Activated T-helper 17 cell treated with anti-CD3 and anti-CD28 coated beads, Interleukin-2, amount 50 U/mL, for 72 hours (primary cell): ENCODE measurements around the gene CLEC4G. TPM values are rescaled to one million over a fixed set of nuclear protein-coding genes. Genes with fewer than 3 reads are reported as not detected.
"Not testable (repeated sequence)": the region's sequence is repeated elsewhere in the genome, so short reads cannot be mapped to it uniquely, and the experiment has no call there.

Experiments used
- ATAC-seq: fragments of 150-1000 bp; cut with Tn5 transposase; replicated peaks from 2 replicates; pipeline ENCODE4 v1.10.0; 2021; ENCODE audit warnings: mild to moderate bottlenecking, moderate library complexity
- H3K27ac Mint-ChIP-seq: one replicate; pipeline ENCODE4 v1.8.0; 2022; ENCODE audit warnings: mixed read lengths
- H3K27me3 Mint-ChIP-seq: one replicate; pipeline ENCODE4 v1.8.0; 2022; ENCODE audit warnings: mixed read lengths
- H3K36me3 Mint-ChIP-seq: one replicate; pipeline ENCODE4 v1.8.0; 2022; ENCODE audit warnings: low read depth, mild to moderate bottlenecking, mixed read lengths
- H3K4me1 Mint-ChIP-seq: one replicate; pipeline ENCODE4 v1.8.0; 2022; ENCODE audit warnings: mixed read lengths
- H3K4me3 Mint-ChIP-seq: one replicate; pipeline ENCODE4 v1.8.0; 2022; ENCODE audit warnings: mild to moderate bottlenecking, mixed read lengths
- H3K9me3 Mint-ChIP-seq: one replicate; pipeline ENCODE4 v1.8.0; 2022; ENCODE audit warnings: mixed read lengths
- total RNA-seq, 2 donors: library from RNA; stranded (reverse); gene quantifications; one replicate each; pipeline ENCODE4 v1.2.3, GENCODE V29; 2022

The CLEC4G gene
- total RNA-seq, result not detected

GRCh38 chr19:7732045-7732444 is at the start of gene CLEC4G:
TSS of gene CLEC4G (minus strand) at chr19:7732110. CDS start at chr19:7732102, 8 bp downstream.
- no peaks in the 10 kb centered on the region for H3K9me3 Mint-ChIP-seq
- H3K4me1 Mint-ChIP-seq, result no peaks in the 10 kb centered on the region
- H3K27ac Mint-ChIP-seq, result no peak within 1 kb of the TSS
- no peak for ATAC-seq
- no peaks in the 10 kb centered on the region for H3K36me3 Mint-ChIP-seq
- peaks cover 31% of the 10 kb centered on the region for H3K27me3 Mint-ChIP-seq
- H3K4me3 Mint-ChIP-seq, result no peak within 1 kb of the TSS

- Mint-ChIP-seq H3K36me3 (no peaks in the 10 kb centered on the region), H3K4me1 (no peaks in the 10 kb centered on the region), H3K27me3 (peaks cover 35% of the 10 kb centered on the region), H3K9me3 (no peaks in the 10 kb centered on the region), H3K4me3 (no peak overlapping the region), H3K27ac (no peak overlapping the region)
- ATAC-seq, result no peak
Observed at GRCh38 chr19:7781157-7781556, 49.2 kb upstream of the CLEC4G start.

- H3K4me3 Mint-ChIP-seq, result no peak overlapping the region
- peaks cover 37% of the 10 kb centered on the region for H3K27me3 Mint-ChIP-seq
- no peak overlapping the region for H3K27ac Mint-ChIP-seq
- H3K4me1 Mint-ChIP-seq, result no peaks in the 10 kb centered on the region
- H3K36me3 Mint-ChIP-seq, result no peaks in the 10 kb centered on the region
- H3K9me3 Mint-ChIP-seq, result no peaks in the 10 kb centered on the region
- ATAC-seq, result no peak
Observed at GRCh38 chr19:7779631-7780486, 47.9 kb upstream of the CLEC4G start.

- Mint-ChIP-seq H3K27ac (no peak overlapping the region), H3K27me3 (peaks cover 23% of the 10 kb centered on the region), H3K36me3 (no peaks in the 10 kb centered on the region), H3K9me3 (no peaks in the 10 kb centered on the region), H3K4me3 (no peak overlapping the region), H3K4me1 (no peaks in the 10 kb centered on the region)
- no peak for ATAC-seq
Observed at GRCh38 chr19:7778081-7778480, 46.2 kb upstream of the CLEC4G start.

- Mint-ChIP-seq H3K4me1 (peaks cover 15% of the 10 kb centered on the region), H3K27me3 (peaks cover 20% of the 10 kb centered on the region), H3K4me3 (no peak overlapping the region), H3K9me3 (no peaks in the 10 kb centered on the region), H3K27ac (no peak overlapping the region), H3K36me3 (no peaks in the 10 kb centered on the region)
- no peak for ATAC-seq
Observed at GRCh38 chr19:7775761-7776160, 43.9 kb upstream of the CLEC4G start.

- peaks cover 21% of the 10 kb centered on the region for H3K27me3 Mint-ChIP-seq
- H3K9me3 Mint-ChIP-seq, result no peaks in the 10 kb centered on the region
- no peak overlapping the region for H3K27ac Mint-ChIP-seq
- H3K4me1 Mint-ChIP-seq, result peaks cover 15% of the 10 kb centered on the region
- ATAC-seq, result no peak
- no peaks in the 10 kb centered on the region for H3K36me3 Mint-ChIP-seq
- H3K4me3 Mint-ChIP-seq, result no peak overlapping the region
Observed at GRCh38 chr19:7773841-7774240, 41.9 kb upstream of the CLEC4G start.

GRCh38 chr19:7772752-7773291 is 40.9 kb upstream of the CLEC4G start:
- Mint-ChIP-seq H3K27ac (peak overlapping the region; percentile 33), H3K9me3 (no peaks in the 10 kb centered on the region), H3K36me3 (no peaks in the 10 kb centered on the region), H3K4me3 (peak overlapping the region; percentile 44), H3K4me1 (peaks cover 15% of the 10 kb centered on the region), H3K27me3 (peaks cover 22% of the 10 kb centered on the region)
- peak; percentile 99 for ATAC-seq

GRCh38 chr19:7771072-7771471 is 39.2 kb upstream of the CLEC4G start:
- H3K4me1 Mint-ChIP-seq, result peaks cover 15% of the 10 kb centered on the region
- peaks cover 27% of the 10 kb centered on the region for H3K27me3 Mint-ChIP-seq
- no peak for ATAC-seq

GRCh38 chr19:7769171-7769570 is 37.3 kb upstream of the CLEC4G start:
- H3K27ac Mint-ChIP-seq, result no peak overlapping the region
- ATAC-seq, result no peak
- peaks cover 15% of the 10 kb centered on the region for H3K4me1 Mint-ChIP-seq
- peaks cover 23% of the 10 kb centered on the region for H3K27me3 Mint-ChIP-seq
- H3K9me3 Mint-ChIP-seq, result no peaks in the 10 kb centered on the region
- H3K36me3 Mint-ChIP-seq, result no peaks in the 10 kb centered on the region
- no peak overlapping the region for H3K4me3 Mint-ChIP-seq

More at GRCh38 chr19:7771072-7771471, 39.2 kb upstream of the CLEC4G start:
- Mint-ChIP-seq H3K4me3 (no peak overlapping the region), H3K36me3 (no peaks in the 10 kb centered on the region), H3K27ac (no peak overlapping the region), H3K9me3 (no peaks in the 10 kb centered on the region)

- ATAC-seq, result no peak
- H3K27ac Mint-ChIP-seq, result no peak overlapping the region
- H3K4me1 Mint-ChIP-seq, result peaks cover 15% of the 10 kb centered on the region
- H3K4me3 Mint-ChIP-seq, result no peak overlapping the region
- peaks cover 29% of the 10 kb centered on the region for H3K27me3 Mint-ChIP-seq
- no peaks in the 10 kb centered on the region for H3K36me3 Mint-ChIP-seq
- no peaks in the 10 kb centered on the region for H3K9me3 Mint-ChIP-seq
Observed at GRCh38 chr19:7767487-7767886, 35.6 kb upstream of the CLEC4G start.

- Mint-ChIP-seq H3K36me3 (no peaks in the 10 kb centered on the region), H3K27me3 (peaks cover 34% of the 10 kb centered on the region), H3K4me1 (peaks cover 10% of the 10 kb centered on the region), H3K27ac (no peak overlapping the region), H3K9me3 (no peaks in the 10 kb centered on the region), H3K4me3 (no peak overlapping the region)
- ATAC-seq, result no peak
Observed at GRCh38 chr19:7766535-7766934, 34.6 kb upstream of the CLEC4G start.

GRCh38 chr19:7765043-7765442 is 33.1 kb upstream of the CLEC4G start:
- not testable (repeated sequence) for H3K27ac Mint-ChIP-seq, H3K9me3 Mint-ChIP-seq, H3K4me1 Mint-ChIP-seq, ATAC-seq, H3K36me3 Mint-ChIP-seq, H3K4me3 Mint-ChIP-seq
- H3K27me3 Mint-ChIP-seq, result peaks cover 32% of the 10 kb centered on the region

GRCh38 chr19:7764157-7764556 is 32.2 kb upstream of the CLEC4G start:
- not testable (repeated sequence) for H3K4me1 Mint-ChIP-seq, H3K4me3 Mint-ChIP-seq, ATAC-seq, H3K27ac Mint-ChIP-seq, H3K36me3 Mint-ChIP-seq, H3K9me3 Mint-ChIP-seq
- H3K27me3 Mint-ChIP-seq, result peaks cover 28% of the 10 kb centered on the region

- Mint-ChIP-seq H3K4me1 (peaks cover 5% of the 10 kb centered on the region), H3K4me3 (no peak overlapping the region), H3K27me3 (peaks cover 28% of the 10 kb centered on the region), H3K36me3 (no peaks in the 10 kb centered on the region), H3K9me3 (peaks cover 6% of the 10 kb centered on the region), H3K27ac (no peak overlapping the region)
- no peak for ATAC-seq
Observed at GRCh38 chr19:7763696-7764095, 31.8 kb upstream of the CLEC4G start.

GRCh38 chr19:7762719-7763293 is 30.9 kb upstream of the CLEC4G start, which contains the start of gene CLEC4M:
TSS of gene CLEC4M (plus strand) at chr19:7763243. CDS start at chr19:7763267, 24 bp downstream.
- H3K27ac Mint-ChIP-seq, result no peak within 1 kb of the TSS
- H3K4me1 Mint-ChIP-seq, result peaks cover 5% of the 10 kb centered on the region

More at GRCh38 chr19:7762719-7763293, 30.9 kb upstream of the CLEC4G start, which contains the start of gene CLEC4M:
- Mint-ChIP-seq H3K9me3 (peaks cover 12% of the 10 kb centered on the region), H3K4me3 (no peak within 1 kb of the TSS), H3K27me3 (peaks cover 20% of the 10 kb centered on the region), H3K36me3 (no peaks in the 10 kb centered on the region)
- no peak for ATAC-seq
